Fibroblast of upper back skin (primary cell): Measurements from ENCODE around the gene ZHX3.
"Not testable (repeated sequence)": the region's sequence is repeated elsewhere in the genome, so short reads cannot be mapped to it uniquely, and the experiment has no call there.

ENCODE experiments used
- DNase-seq: peaks from one replicate; pipeline ENCODE4 v3.0.0-alpha.2; 2013

The ZHX3 gene

DNA sequence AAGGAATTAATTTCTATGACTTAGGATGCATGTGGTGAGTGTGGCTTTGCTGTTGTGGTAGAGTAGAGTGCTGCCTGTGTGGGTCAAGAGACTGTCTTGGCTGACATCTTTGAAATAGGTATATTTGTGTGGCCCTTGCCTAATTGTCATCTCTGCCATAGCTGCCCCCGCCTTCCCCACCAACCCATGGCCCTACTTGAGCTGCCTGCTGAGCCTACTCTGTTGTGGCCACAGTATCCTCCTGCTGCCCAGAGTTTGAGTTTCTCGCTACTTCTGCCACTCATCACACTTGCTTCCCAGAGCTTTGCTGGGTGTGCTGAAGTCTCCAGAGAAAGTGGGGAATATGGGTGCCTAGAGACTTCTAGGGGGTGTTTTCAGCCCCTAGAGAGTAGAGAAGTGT lies 172.2 kb downstream of the ZHX3 start:
- DNase-seq, result no peak

DNA sequence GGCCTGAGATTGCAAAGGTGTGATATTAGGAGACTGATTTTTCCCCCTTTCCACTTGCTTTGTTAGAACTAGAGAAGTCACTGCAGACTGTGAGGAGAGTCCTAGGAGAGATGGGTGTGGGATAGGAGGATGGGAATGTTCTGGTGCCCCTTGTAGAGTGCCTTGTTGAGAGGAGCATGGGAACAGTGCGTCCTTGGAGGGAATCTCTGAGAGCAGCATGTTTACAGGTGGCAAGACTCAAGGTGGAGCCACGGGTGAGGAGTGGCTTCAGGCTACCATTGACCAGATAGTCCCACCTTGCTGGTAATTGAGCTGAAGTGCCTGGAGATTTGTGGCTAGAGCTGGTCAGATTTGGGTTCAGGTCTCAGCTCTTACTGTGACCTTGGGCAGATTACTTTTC lies 174.2 kb downstream of the ZHX3 start:
- no peak for DNase-seq

GRCh38 chr20:41142919-41143318 lies 174.6 kb downstream of the ZHX3 start:
- no peak for DNase-seq

DNA sequence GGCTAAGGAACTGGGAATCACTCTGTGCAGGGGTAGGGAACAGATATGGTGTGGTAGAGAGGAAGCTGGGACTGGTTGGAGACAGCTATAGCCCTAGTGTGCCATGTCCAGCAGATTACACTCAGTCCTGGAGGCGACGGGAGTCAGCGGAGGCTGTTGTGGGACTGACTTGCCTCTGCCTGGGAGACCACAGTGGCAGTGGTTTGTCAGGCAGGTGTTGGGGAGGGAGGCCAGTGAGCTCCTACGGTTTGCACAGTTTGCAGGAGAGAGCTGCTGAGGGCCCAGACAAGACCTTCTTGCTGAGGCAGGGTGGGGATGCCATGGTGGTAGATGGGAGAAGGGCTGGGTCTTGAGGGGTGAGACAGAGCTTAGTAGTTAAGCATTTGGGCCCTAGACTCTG lies 175.3 kb downstream of the ZHX3 start:
- no peak for DNase-seq

- peak; percentile 19 for DNase-seq
These were observed 176.2 kb downstream of the ZHX3 start for GRCh38 chr20:41141153-41141815.

GRCh38 chr20:41140226-41141133 lies 177.1 kb downstream of the ZHX3 start:
- DNase-seq, result no peak

DNA sequence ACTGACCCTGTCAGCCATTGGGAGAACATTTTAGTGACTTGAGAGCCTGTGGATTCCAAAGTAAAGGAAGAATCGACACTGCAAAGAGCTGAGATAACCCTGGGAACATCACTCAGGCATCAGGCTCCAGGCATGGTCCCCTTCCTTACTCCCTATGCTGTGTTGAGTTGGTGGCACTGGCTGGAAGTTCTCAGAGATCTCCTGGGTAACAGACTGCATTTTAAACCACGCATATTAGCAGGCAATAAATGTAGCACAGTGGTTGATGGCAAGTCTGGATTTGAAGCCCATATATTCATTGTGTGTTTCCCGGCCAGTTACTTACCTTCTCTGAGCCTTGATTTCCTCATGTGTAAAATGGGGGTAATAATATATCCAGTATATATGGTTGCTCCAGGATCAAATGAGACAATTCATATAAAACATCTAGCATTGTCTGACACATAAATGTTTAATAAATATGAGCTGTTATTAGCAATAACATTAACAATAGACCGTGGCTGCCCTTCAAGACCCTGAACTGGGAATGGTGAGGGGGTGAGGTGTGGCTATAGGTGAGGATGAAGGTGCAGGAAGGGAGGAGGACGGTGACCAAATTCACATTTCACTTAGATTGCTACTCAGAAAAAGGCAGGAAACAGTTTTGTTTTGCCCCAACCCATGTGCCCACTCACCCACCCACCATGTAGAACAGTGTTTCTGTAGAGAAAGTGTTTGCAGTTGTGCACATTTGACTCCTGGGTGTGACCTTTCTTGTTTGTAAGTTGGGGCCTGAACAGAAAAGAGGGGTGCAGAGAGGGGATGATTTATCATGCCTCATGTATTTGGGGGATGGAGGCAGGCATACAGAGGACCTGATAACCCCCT lies 178.1 kb downstream of the ZHX3 start:
- no peak for DNase-seq

GRCh38 chr20:41138475-41139226 lies 178.9 kb downstream of the ZHX3 start:
- no peak for DNase-seq

DNA sequence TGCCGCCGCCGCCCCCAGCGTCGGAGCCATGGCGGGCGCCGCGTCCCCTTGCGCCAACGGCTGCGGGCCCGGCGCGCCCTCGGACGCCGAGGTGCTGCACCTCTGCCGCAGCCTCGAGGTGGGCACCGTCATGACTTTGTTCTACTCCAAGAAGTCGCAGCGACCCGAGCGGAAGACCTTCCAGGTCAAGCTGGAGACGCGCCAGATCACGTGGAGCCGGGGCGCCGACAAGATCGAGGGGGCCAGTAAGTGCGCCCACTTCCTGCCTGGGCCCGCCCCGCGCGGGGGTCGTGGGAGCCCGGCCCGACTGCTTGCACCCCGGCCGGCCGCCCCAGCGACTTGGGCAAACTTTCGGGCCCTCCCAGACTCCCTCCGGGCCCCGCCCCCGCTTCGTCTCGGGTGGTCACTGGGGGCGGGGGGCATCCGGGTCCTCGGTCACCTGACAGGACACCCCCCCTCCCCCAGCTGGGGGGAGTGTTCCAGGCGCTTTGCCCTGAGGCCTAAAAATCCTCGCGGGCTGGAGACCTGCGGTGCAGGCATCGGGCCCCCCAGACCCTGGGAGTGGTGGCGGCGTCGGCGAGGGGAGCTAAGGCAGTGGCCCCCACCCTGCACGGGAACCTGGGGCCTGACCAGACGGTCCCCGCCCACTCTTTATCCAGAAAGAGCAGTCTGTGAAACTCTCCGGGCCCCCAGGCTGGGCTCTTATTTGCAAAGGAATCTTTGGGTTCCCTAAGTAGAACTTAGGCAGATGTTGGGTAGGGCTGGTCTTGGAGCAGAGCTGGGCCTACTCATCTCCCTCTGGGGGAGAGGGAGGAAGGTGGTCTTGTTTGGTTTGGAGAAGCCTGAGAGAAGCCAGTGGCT lies 179.7 kb downstream of the ZHX3 start:
- peak; percentile 79 for DNase-seq

GRCh38 chr20:41136680-41137613 lies 180.6 kb downstream of the ZHX3 start, which contains the start of gene PLCG1:
TSS of gene PLCG1 (plus strand) at chr20:41137543. CDS start at chr20:41137642, 99 bp downstream.
- DNase-seq, result peak; percentile 82

- DNase-seq, result no peak
These were observed 181.4 kb downstream of the ZHX3 start for GRCh38 chr20:41135888-41136679.

GRCh38 chr20:41135187-41135887 lies 182.2 kb downstream of the ZHX3 start:
- peak; percentile 27 for DNase-seq

DNA sequence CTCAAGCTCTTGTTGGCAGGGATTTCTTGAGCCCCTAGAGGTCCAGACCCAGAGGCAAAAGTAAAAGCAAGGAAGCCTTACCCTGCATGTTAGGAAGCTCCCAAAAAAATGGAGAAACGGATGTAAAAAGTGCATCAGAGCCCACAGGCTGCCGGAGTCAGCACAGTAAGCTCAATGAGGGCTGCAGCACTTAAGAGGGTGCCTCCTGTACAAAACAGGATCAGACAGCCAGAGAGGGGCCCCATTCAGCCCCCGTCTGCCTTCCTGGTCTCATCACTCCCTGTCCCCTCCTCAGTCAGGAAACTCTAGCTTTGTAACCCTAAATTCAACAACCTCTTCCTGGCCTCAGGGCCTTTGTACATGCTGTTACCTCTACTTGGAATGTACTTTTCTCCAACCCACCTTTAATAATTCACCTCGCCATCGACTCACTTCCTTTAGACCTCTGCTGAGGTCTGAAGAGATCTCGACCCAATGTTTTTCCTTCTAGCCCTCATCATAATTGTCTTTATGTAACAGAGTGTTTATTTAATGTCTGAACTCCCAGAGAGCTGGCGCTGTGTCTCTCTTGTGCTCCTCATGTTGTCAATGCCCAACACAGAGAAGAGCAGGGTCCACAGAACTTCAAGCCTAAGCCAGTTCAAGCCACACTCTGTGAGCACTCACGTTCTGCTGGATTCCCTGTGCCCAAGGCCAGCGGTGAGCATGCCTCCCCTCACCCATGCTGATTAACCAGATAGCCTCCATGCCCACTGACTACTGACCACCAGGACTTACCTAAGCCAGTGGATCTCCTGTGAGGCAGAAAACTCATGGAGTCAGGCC lies 183.0 kb downstream of the ZHX3 start:
- no peak for DNase-seq

DNA sequence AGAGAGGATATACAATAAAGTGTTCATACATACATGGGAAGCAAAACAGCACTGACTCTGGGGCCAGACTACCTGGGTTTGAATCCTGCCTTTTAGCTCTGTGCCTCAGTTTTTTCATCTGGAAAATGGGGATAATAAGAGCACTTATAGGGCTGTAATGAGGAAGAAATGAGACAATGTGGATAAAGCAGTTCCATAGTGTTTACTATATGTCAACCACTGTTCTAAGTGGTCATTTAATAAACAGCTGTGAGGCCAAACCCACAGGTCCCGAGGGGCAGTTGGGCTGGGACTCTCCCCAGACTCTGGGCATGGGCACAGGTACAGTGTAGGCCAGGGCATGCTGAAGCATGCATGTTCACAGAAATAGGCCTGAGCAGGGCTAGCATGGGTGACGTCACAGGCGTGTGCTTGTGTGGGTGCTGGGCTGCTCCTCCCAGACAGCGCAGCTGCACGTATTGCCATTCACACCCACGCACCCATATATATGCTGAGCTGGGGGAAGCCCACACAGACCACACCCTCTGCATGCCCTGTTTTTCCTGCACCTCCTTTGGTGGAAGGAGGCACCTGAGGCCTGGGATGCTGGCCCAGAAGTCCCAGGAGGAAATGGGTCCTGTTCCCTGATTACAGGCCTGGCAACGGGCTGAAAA lies 183.7 kb downstream of the ZHX3 start:
- no peak for DNase-seq

DNA sequence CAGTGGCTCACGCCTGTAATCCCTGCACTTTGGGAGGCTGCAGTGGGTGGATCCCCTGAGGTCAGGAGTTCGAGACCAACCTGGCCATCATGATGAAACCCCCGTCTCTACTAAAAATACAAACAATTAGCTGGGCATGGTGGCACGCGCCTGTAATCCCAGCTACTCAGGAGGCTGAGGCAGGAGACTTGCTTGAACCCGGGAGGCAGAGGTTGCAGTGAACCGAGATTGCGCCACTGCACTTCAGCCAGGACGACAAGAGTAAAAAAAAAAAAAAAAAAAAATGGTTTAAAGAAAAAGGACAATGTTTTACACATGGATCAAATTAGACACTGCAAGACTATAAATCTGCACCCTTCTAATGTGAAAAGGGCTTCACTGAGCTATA lies 185.1 kb downstream of the ZHX3 start:
- not testable (repeated sequence) for DNase-seq

DNA sequence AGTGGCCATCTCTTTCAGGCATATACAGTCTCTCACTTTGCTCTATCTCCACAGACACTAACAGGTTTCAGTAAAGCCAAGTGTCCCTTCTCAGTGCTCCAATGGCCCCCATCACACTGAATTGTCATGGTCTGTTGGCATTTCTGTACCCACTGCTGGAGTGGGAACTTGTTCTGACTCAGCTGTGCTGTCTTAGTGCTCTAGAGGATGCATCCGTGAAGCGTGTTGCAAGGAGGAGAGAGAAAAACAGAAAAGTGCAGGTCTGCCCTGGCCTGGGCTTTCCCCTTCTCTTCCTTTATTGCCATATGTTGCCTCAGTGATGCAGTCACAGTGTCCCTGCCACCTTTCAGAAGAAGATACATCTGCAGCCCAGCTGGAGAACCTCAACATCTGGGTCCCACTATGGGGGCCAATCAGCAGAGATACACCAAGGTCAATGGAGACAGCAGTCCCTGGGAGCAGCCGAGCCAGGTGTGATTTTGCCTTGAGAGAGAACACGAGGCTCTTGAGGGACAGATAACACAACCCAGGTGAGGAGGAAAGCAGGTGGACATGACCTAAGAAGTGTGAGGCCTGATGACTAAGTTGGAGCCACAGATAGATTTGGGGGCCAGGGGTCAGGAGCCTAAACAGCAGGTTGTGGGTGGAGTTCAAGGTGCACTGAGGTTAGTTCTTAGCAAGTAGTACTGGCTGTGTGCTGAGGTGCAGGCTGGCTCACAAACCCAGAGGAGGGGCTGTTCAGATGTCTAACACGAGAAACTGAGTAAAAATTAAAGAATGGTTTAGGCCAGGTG lies 185.7 kb downstream of the ZHX3 start:
- DNase-seq, result no peak
